T-helper 1 cell (primary cell): ENCODE measurements around the gene SLX4IP.

ENCODE experiments used
- DNase-seq, 5 donors: peaks; one replicate each; pipeline ENCODE4 v3.0.0-alpha.2; 2012 to 2020

SLX4IP gene

GRCh38 chr20:10553326-10553984 lies 118.3 kb downstream of the SLX4IP start:
- peak in 1 of 5 donors; percentile 30 for DNase-seq

GRCh38 chr20:10554285-10554684 lies 119.2 kb downstream of the SLX4IP start:
- DNase-seq, result no peak

- DNase-seq, result no peak
Measured at GRCh38 chr20:10555393-10555792, 120.3 kb downstream of the SLX4IP start.

GRCh38 chr20:10555865-10556308 lies 120.8 kb downstream of the SLX4IP start:
- no peak for DNase-seq

GRCh38 chr20:10556519-10557083 lies 121.5 kb downstream of the SLX4IP start:
- DNase-seq, result no peak

- no peak for DNase-seq
Measured at GRCh38 chr20:10557685-10558084, 122.6 kb downstream of the SLX4IP start.

GRCh38 chr20:10558635-10559187 lies 123.6 kb downstream of the SLX4IP start:
- DNase-seq, result peak in 1 of 5 donors; percentile 44

- no peak for DNase-seq
Measured at GRCh38 chr20:10559266-10559665, 124.2 kb downstream of the SLX4IP start.

- DNase-seq, result no peak
Measured at GRCh38 chr20:10560686-10561085, 125.6 kb downstream of the SLX4IP start.

- no peak for DNase-seq
Measured at GRCh38 chr20:10561302-10561701, 126.2 kb downstream of the SLX4IP start.

GRCh38 chr20:10562899-10563298 lies 127.8 kb downstream of the SLX4IP start:
- DNase-seq, result no peak

GRCh38 chr20:10563935-10564492 lies 128.9 kb downstream of the SLX4IP start:
- no peak for DNase-seq

GRCh38 chr20:10565191-10565921 lies 130.3 kb downstream of the SLX4IP start:
- no peak for DNase-seq

- DNase-seq, result no peak
Measured at GRCh38 chr20:10565922-10566897, 131.1 kb downstream of the SLX4IP start.

- DNase-seq, result peak in 1 of 5 donors; percentile 29
Measured at GRCh38 chr20:10568032-10568431, 132.9 kb downstream of the SLX4IP start.

GRCh38 chr20:10571313-10571815 lies 136.3 kb downstream of the SLX4IP start:
- no peak for DNase-seq

- no peak for DNase-seq
Measured at GRCh38 chr20:10572853-10573252, 137.7 kb downstream of the SLX4IP start.

GRCh38 chr20:10573273-10573950 lies 138.3 kb downstream of the SLX4IP start:
- DNase-seq, result no peak

- DNase-seq, result no peak
Measured at GRCh38 chr20:10573951-10574339, 138.8 kb downstream of the SLX4IP start.

- no peak for DNase-seq
Measured at GRCh38 chr20:10576411-10577090, 141.4 kb downstream of the SLX4IP start.

GRCh38 chr20:10577648-10578047 lies 142.5 kb downstream of the SLX4IP start:
- no peak for DNase-seq
